ENCODE data around the gene TRAF2.
A peak's percentile ranks its signal among the peaks of the same experiment; 100 is the strongest.

The TRAF2 gene

GRCh38 chr9:136857166-136857565, 29.1 kb upstream of the TRAF2 start:
- TF ChIP-seq CTCF (IDR thresholded peaks at IDR 0.05): no peak
- H3K79me2 ChIP-seq: no peaks in the 10 kb centered on the region
- H3K36me3 ChIP-seq (ENCODE audit: control insufficient read depth, insufficient read depth, low read length): no peaks in the 10 kb centered on the region
- no peak overlapping the region for H3K4me3 ChIP-seq (ENCODE audit: low read depth, low read length)
- no peaks in the 10 kb centered on the region for H3K4me1 ChIP-seq
- H3K9ac ChIP-seq: no peak overlapping the region
- H2AFZ ChIP-seq: no peak overlapping the region
- H3K9me3 ChIP-seq (ENCODE audit: control insufficient read depth, low read length): no peaks in the 10 kb centered on the region
- no peaks in the 10 kb centered on the region for H3K27me3 ChIP-seq (ENCODE audit: control insufficient read depth, insufficient read depth, low read length)
- no peak overlapping the region for H3K27ac ChIP-seq
- no peak overlapping the region for H3K4me2 ChIP-seq (ENCODE audit: low read length)

- Histone ChIP-seq H3K27ac (no peak overlapping the region), H3K9me3 (ENCODE audit: control insufficient read depth, low read length) (no peaks in the 10 kb centered on the region), H3K27me3 (ENCODE audit: control insufficient read depth, insufficient read depth, low read length) (no peaks in the 10 kb centered on the region), H3K4me2 (ENCODE audit: low read length) (no peak overlapping the region), H2AFZ (no peak overlapping the region), H3K9ac (no peak overlapping the region), H3K4me1 (no peaks in the 10 kb centered on the region), H3K79me2 (no peaks in the 10 kb centered on the region), H3K4me3 (ENCODE audit: low read depth, low read length) (no peak overlapping the region), H3K36me3 (ENCODE audit: control insufficient read depth, insufficient read depth, low read length) (no peaks in the 10 kb centered on the region)
- no peak for TF ChIP-seq CTCF (IDR thresholded peaks at IDR 0.05)
These were observed 28.5 kb upstream of the TRAF2 start for GRCh38 chr9:136857581-136858412.

DNA sequence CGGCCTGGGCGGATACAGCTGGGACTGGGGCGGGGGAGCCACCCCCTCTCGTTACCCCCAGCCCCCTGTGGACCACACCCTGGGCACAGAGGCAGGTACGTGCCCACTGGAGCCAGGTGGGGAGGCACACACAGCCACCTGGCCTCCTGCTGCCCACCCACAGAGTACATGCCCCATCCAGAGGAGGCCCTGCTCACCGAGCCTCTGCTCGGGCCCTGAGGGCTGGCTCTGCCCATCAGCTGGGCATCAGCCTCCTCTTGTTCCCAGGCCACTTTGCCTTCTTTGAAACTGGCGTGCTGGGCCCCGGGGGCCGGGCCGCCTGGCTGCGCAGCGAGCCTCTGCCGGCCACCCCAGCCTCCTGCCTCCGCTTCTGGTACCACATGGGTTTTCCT, 27.9 kb upstream of the TRAF2 start:
- H2AFZ ChIP-seq: no peak overlapping the region
- no peaks in the 10 kb centered on the region for H3K36me3 ChIP-seq (ENCODE audit: control insufficient read depth, insufficient read depth, low read length)
- H3K9ac ChIP-seq: no peak overlapping the region
- H3K4me2 ChIP-seq (ENCODE audit: low read length): no peak overlapping the region
- no peak for TF ChIP-seq CTCF (IDR thresholded peaks at IDR 0.05)
- H3K27me3 ChIP-seq (ENCODE audit: control insufficient read depth, insufficient read depth, low read length): no peaks in the 10 kb centered on the region
- H3K4me3 ChIP-seq (ENCODE audit: low read depth, low read length): no peak overlapping the region
- no peaks in the 10 kb centered on the region for H3K9me3 ChIP-seq (ENCODE audit: control insufficient read depth, low read length)
- H3K4me1 ChIP-seq: no peaks in the 10 kb centered on the region
- H3K27ac ChIP-seq: no peak overlapping the region
- no peaks in the 10 kb centered on the region for H3K79me2 ChIP-seq

GRCh38 chr9:136858844-136859757, 27.2 kb upstream of the TRAF2 start:
- Histone ChIP-seq H3K27me3 (ENCODE audit: control insufficient read depth, insufficient read depth, low read length) (no peaks in the 10 kb centered on the region), H3K4me3 (ENCODE audit: low read depth, low read length) (no peak overlapping the region), H3K79me2 (no peaks in the 10 kb centered on the region), H3K36me3 (ENCODE audit: control insufficient read depth, insufficient read depth, low read length) (no peaks in the 10 kb centered on the region), H3K4me2 (ENCODE audit: low read length) (no peak overlapping the region), H3K9ac (no peak overlapping the region), H3K9me3 (ENCODE audit: control insufficient read depth, low read length) (no peaks in the 10 kb centered on the region), H3K4me1 (no peaks in the 10 kb centered on the region), H3K27ac (peak overlapping the region; percentile 29), H2AFZ (no peak overlapping the region)
- no peak for TF ChIP-seq CTCF (IDR thresholded peaks at IDR 0.05)

Measured in parathyroid adenoma (tissue), 2 donors.